ENCODE measurements around the gene CCDC85A.

DNA sequence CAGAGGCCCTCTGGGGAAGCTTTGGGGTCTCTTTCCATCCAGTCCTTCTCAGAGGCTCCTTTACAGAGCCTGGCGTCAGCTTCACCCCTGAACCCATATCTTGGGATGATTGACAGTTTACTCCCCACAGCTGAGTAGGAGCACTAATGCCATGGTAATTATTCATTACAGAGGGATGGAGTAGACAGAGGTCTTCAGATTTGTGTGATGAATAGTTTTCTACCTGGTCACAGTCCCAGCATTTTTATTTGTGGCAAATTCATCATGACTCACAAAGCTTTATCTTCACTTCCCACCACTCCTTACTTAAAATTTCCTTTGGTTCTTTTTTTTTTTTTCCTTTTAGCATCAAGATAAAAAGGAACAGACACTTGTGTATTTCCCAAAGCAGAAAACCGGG lies 104.2 kb downstream of the CCDC85A start:
- no peak for TF ChIP-seq EZH2 (IDR thresholded peaks at IDR 0.05; ENCODE audit: insufficient read depth, poor library complexity, severe bottlenecking)
- TF ChIP-seq EZH2phosphoT487 (IDR thresholded peaks at IDR 0.05; ENCODE audit: insufficient read depth, low read depth), result no peak
